ENCODE data around the gene SLC9C1. TPM values are rescaled to one million over a fixed set of nuclear protein-coding genes. Genes with fewer than 3 reads are reported as not detected.

Gene SLC9C1
- total RNA-seq, 1 donor from 2014 or later: 4.1 TPM

- peak; percentile 82 for DNase-seq (ENCODE audit: low spot score)
Observed at GRCh38 chr3:112115161-112115739, 178.8 kb downstream of the SLC9C1 start.

GRCh38 chr3:112114576-112115160 lies 179.3 kb downstream of the SLC9C1 start:
- DNase-seq (ENCODE audit: low spot score): no peak

- DNase-seq (ENCODE audit: low spot score): peak; percentile 60
Observed at GRCh38 chr3:112111785-112112402, 182.1 kb downstream of the SLC9C1 start.

- DNase-seq (ENCODE audit: low spot score): peak; percentile 69
Observed at GRCh38 chr3:112109322-112109721, 184.7 kb downstream of the SLC9C1 start.

GRCh38 chr3:112104774-112105173 lies 189.2 kb downstream of the SLC9C1 start:
- no peak for DNase-seq (ENCODE audit: low spot score)

- DNase-seq (ENCODE audit: low spot score): no peak
Observed at GRCh38 chr3:112101916-112102315, 192.1 kb downstream of the SLC9C1 start.

- peak; percentile 83 for DNase-seq (ENCODE audit: low spot score)
Observed at GRCh38 chr3:112097378-112097777, 196.6 kb downstream of the SLC9C1 start.

GRCh38 chr3:112096176-112096575 lies 197.8 kb downstream of the SLC9C1 start:
- no peak for DNase-seq (ENCODE audit: low spot score)

GRCh38 chr3:112095731-112096130 lies 198.3 kb downstream of the SLC9C1 start:
- no peak for DNase-seq (ENCODE audit: low spot score)

- DNase-seq (ENCODE audit: low spot score): no peak
Observed at GRCh38 chr3:112093180-112093522, 200.9 kb downstream of the SLC9C1 start.

- DNase-seq (ENCODE audit: low spot score): peak; percentile 55
Observed at GRCh38 chr3:112092496-112093179, 201.4 kb downstream of the SLC9C1 start.

GRCh38 chr3:112090887-112091586 lies 203.0 kb downstream of the SLC9C1 start:
- no peak for DNase-seq (ENCODE audit: low spot score)

Other genes starting within 250 kb of the SLC9C1 start
- 16.1 TPM for gene C3orf52, start 207.8 kb downstream of the SLC9C1 start, total RNA-seq (ENCODE audit: insufficient read depth, low replicate concordance)
- gene GCSAM, start 161.0 kb downstream of the SLC9C1 start, total RNA-seq (ENCODE audit: insufficient read depth, low replicate concordance): 1.2 TPM
- gene CD200, start 38.9 kb upstream of the SLC9C1 start, total RNA-seq (ENCODE audit: insufficient read depth, low replicate concordance): 13.2 TPM
- 2.2 TPM for gene BTLA, start 205.3 kb upstream of the SLC9C1 start, total RNA-seq (ENCODE audit: insufficient read depth, low replicate concordance)